HG03025 (cell line): ENCODE measurements around the gene PRKCG.

ENCODE experiments used
- ATAC-seq: cut with Tn5 transposase; IDR thresholded peaks from one replicate; pipeline ENCODE4 v1.9.1; 2021; ENCODE audit warnings: mild to moderate bottlenecking, moderate library complexity; ENCODE audit not compliant: unreplicated experiment, low FRiP score

PRKCG gene

GRCh38 chr19:53871454-53871853 lies 10.5 kb upstream of the PRKCG start:
- ATAC-seq: no peak

- no peak for ATAC-seq
Measured at GRCh38 chr19:53872762-53873161, 9.2 kb upstream of the PRKCG start.

DNA sequence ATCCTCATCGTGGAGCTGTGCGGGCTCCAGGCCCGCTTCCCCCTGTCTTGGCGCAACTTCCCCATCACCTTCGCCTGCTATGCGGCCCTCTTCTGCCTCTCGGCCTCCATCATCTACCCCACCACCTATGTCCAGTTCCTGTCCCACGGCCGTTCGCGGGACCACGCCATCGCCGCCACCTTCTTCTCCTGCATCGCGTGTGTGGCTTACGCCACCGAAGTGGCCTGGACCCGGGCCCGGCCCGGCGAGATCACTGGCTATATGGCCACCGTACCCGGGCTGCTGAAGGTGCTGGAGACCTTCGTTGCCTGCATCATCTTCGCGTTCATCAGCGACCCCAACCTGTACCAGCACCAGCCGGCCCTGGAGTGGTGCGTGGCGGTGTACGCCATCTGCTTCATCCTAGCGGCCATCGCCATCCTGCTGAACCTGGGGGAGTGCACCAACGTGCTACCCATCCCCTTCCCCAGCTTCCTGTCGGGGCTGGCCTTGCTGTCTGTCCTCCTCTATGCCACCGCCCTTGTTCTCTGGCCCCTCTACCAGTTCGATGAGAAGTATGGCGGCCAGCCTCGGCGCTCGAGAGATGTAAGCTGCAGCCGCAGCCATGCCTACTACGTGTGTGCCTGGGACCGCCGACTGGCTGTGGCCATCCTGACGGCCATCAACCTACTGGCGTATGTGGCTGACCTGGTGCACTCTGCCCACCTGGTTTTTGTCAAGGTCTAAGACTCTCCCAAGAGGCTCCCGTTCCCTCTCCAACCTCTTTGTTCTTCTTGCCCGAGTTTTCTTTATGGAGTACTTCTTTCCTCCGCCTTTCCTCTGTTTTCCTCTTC lies 8.0 kb upstream of the PRKCG start:
- ATAC-seq: no peak

DNA sequence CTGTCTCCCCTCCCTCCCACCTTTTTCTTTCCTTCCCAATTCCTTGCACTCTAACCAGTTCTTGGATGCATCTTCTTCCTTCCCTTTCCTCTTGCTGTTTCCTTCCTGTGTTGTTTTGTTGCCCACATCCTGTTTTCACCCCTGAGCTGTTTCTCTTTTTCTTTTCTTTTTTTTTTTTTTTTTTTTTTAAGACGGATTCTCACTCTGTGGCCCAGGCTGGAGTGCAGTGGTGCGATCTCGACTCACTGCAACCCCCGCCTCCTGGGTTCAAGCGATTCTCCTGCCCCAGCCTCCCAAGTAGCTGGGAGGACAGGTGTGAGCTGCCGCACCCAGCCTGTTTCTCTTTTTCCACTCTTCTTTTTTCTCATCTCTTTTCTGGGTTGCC lies 7.4 kb upstream of the PRKCG start:
- no peak for ATAC-seq

- no peak for ATAC-seq
Measured at GRCh38 chr19:53875602-53876325, 6.2 kb upstream of the PRKCG start.

DNA sequence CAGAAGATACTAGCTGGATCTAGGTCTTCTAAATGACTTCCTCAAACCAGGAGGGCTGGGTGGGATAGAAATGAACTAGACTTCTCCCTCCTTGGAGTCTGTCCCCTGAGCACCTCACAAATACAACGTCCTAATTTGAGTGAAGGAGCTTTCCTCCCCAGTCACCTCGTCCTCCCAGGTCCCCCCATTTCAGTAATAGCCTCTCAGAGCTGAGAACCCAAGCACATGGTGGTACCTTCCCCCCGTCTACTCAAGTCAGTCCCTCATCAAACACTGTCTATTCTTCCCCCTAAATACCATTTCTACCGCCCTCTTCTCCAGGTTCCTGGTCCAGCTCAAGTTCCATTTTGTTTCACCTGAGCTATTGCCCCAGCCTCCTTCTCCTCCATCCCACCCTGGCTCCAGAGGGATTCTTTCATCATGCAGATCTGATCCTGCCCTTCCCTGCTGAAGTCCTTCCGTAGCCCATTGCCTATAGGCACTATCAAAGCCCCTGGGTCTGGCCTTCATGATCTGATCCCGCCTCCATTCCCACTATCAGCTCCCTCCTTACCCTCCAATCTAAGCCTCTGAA lies 5.3 kb upstream of the PRKCG start:
- ATAC-seq: no peak

DNA sequence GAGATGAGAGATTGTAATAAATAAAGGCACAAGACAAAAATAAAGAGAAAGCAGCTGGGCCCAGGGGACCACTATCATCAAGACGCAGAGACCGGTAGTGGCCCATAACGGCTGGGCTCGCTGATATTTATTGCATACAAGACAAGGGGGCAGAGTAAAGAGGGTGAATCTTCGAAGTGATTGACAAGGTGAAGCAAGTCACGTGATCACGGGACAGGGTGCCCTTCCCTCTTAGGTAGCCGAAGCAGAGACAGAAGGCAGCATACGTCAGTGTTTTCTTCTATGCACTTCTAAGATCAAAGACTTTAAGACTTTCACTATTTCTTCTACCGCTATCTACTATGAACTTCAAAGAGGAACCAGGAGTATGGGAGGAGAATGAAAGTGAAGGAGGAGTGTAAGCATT lies 4.6 kb upstream of the PRKCG start:
- ATAC-seq: no peak

GRCh38 chr19:53878776-53879139 lies 3.2 kb upstream of the PRKCG start:
- ATAC-seq: no peak

GRCh38 chr19:53879140-53880081 lies 2.6 kb upstream of the PRKCG start:
- no peak for ATAC-seq

GRCh38 chr19:53880711-53881481 lies 1.1 kb upstream of the PRKCG start:
- ATAC-seq: no peak

DNA sequence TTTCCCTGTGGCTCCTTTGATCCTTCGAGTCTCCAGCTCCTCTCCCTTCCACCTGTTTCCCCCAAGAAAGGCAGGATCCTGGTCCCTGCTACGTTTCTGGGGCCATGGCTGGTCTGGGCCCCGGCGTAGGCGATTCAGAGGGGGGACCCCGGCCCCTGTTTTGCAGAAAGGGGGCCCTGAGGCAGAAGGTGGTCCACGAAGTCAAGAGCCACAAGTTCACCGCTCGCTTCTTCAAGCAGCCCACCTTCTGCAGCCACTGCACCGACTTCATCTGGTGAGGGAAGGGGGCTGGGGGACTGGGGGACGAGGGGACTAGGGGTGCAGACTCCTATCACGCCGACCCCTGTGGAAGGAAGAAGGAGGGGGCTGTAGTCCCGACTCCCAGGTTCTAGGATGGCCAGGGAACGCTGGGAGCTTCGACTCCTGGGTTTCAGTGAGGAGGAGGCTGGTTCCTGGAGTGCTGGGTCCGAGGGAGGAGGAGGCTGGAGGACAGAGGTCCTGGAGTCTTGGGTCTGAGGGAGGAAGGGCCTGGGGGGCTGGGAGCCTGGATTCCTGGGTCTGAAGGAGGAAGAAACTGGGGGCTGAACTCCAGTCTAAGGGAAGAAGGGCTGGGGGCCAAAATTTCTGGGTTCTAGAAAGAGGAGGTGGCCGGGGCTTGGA lies 524 bp downstream of the PRKCG start:
- ATAC-seq: no peak

GRCh38 chr19:53883231-53883661 lies 1.2 kb downstream of the PRKCG start:
- ATAC-seq: no peak

DNA sequence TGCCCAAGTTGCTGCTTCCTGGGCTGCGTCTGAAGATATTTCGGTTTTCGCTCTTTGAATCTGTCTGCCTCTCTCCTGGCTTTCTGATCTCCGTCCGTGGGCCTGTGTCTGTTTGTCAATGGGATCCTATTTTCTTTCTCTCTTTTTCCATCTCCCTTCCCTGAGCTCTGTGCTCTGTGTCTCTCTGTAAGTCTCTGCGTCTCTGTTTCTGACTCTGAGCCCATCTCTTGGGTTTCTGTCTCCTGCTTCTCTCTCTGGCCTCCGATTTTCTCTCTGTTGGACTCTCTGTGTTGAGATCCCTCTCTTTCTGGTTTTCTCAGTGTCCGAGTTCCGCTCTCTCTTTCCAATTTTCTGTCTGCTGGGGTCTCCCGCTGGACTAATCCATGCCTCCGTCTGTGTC lies 1.7 kb downstream of the PRKCG start:
- no peak for ATAC-seq

GRCh38 chr19:53884256-53884655 lies 2.3 kb downstream of the PRKCG start:
- no peak for ATAC-seq

- ATAC-seq: no peak
Measured at GRCh38 chr19:53885036-53885435, 3.0 kb downstream of the PRKCG start.

- no peak for ATAC-seq
Measured at GRCh38 chr19:53892301-53892980, 10.4 kb downstream of the PRKCG start.

DNA sequence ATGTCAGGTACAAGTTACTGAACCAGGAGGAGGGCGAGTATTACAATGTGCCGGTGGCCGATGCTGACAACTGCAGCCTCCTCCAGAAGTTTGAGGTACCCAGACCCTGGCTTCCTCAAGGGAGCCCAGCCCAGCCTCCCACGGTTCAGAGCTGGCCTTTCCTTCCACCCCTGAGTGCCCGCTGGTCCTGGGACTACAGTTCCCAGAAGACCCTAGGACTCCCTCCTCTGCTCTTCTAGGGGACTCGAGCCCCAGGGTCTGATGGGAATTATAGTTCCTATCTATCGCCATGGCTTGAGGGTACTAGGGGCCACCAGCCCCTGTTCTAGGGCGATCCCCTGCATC lies 11.0 kb downstream of the PRKCG start:
- ATAC-seq: no peak

GRCh38 chr19:53894707-53895106 lies 12.7 kb downstream of the PRKCG start:
- no peak for ATAC-seq

DNA sequence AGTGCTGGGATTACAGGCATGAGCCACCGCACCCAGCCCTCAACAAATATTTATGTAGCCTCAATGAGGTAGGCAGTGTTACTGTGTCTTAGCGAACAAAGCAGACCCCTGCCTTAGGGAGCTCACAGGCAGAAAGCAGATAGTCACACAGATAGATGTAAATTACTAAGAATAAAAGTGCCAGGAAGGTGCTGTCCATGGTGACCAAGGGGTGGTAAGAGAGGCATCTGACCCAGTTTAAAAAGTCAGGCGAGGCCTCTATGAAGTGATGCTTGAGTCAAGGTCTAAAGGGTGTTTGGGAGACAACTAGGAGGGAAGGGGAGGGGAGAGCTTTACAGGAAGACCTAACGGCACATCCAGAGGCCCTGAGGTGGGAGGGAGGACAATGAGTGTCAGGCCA lies 14.7 kb downstream of the PRKCG start:
- no peak for ATAC-seq
